IMR-90 (cell line): ENCODE data around the gene CDHR2. TPM values are rescaled to one million over a fixed set of nuclear protein-coding genes. Genes with fewer than 3 reads are reported as not detected.

Source experiments
- ATAC-seq: fragments of 200-7000 bp; cut with Tn5 transposase; 2 replicates; pipeline ENCODE4 v1.9.1; 2020; ENCODE audit warnings: low read depth, mild to moderate bottlenecking, moderate library complexity
- BruUV-seq: library from RNA; stranded (reverse); fragments of 400-500 nt; replicated peaks from 2 replicates; lab custom pipeline; 2021; lab: Mats Ljungman, UMichigan
- CTCF ChIA-PET: fragments of 300-600 bp; formaldehyde crosslinking; extraction: SDS; loops from one replicate; lab custom pipeline; 2021; ENCODE audit warnings: antibody characterized with exemption; lab: Yijun Ruan, JAX
- POLR2A ChIA-PET: fragments of 300-600 bp; sonication (Branson Sonifier 250); formaldehyde crosslinking; loops from one replicate; lab custom pipeline; 2022; ENCODE audit warnings: antibody characterized with exemption; ENCODE audit not compliant: unreplicated experiment; lab: Charles Lee
- DNase-seq: peaks from one replicate; pipeline ENCODE4 v3.0.0; 2013
- H2AFZ ChIP-seq: replicated peaks from 2 replicates; pipeline ENCODE3; 2013; ENCODE audit warnings: low read length, mild to moderate bottlenecking; ENCODE audit not compliant: poor library complexity
- H2AK5ac ChIP-seq: 2 replicates; pipeline ENCODE4 v1.6.1; 2013; ENCODE audit warnings: low read depth, low read length, inconsistent platforms
- H2AK9ac ChIP-seq: replicated peaks from 2 replicates; pipeline ENCODE3; 2013; ENCODE audit warnings: mild to moderate bottlenecking, low read depth, low read length, moderate library complexity; ENCODE audit not compliant: poor library complexity
- H2BK120ac ChIP-seq: 2 replicates; pipeline ENCODE4 v1.6.1; 2013; ENCODE audit warnings: low read depth, low read length, inconsistent platforms
- H2BK15ac ChIP-seq: 3 replicates; pipeline ENCODE4 v1.6.1; 2013; ENCODE audit warnings: low read depth, low read length, inconsistent platforms
- H2BK20ac ChIP-seq: 2 replicates; pipeline ENCODE4 v1.6.1; 2013; ENCODE audit warnings: low read depth, mild to moderate bottlenecking, inconsistent platforms, low read length, moderate library complexity
- H2BK5ac ChIP-seq: 2 replicates; pipeline ENCODE4 v1.6.1; 2013; ENCODE audit warnings: mild to moderate bottlenecking, low read depth, low read length, inconsistent platforms; ENCODE audit not compliant: poor library complexity, severe bottlenecking
- H3K14ac ChIP-seq: replicated peaks from 2 replicates; pipeline ENCODE4 v1.6.1; 2013; ENCODE audit warnings: low read depth, low read length, inconsistent platforms
- H3K18ac ChIP-seq: 2 replicates; pipeline ENCODE4 v1.6.1; 2013; ENCODE audit warnings: low read depth, low read length, control low read depth
- H3K23ac ChIP-seq: 2 replicates; pipeline ENCODE4 v1.6.1; 2013; ENCODE audit warnings: low read depth, low read length, inconsistent platforms
- H3K27ac ChIP-seq: 2 replicates; pipeline ENCODE4 v1.5.1; 2013; ENCODE audit warnings: mild to moderate bottlenecking, control low read depth, low read length; ENCODE audit not compliant: insufficient read depth
- H3K27me3 ChIP-seq: 2 replicates; pipeline ENCODE4 v1.6.1; 2013; ENCODE audit warnings: low read length; ENCODE audit not compliant: control insufficient read depth, insufficient read depth
- H3K36me3 ChIP-seq: 2 replicates; pipeline ENCODE4 v1.6.1; 2013; ENCODE audit warnings: low read length, mixed read lengths; ENCODE audit not compliant: control insufficient read depth, insufficient read depth
- H3K4ac ChIP-seq: 2 replicates; pipeline ENCODE4 v1.6.1; 2013; ENCODE audit warnings: low read depth, low read length, inconsistent platforms
- H3K4me1 ChIP-seq: 2 replicates; pipeline ENCODE4 v1.6.1; 2013; ENCODE audit warnings: low read length, mixed read lengths; ENCODE audit not compliant: control insufficient read depth, insufficient read depth
- H3K4me2 ChIP-seq: 2 replicates; pipeline ENCODE4 v1.6.1; 2013; ENCODE audit warnings: low read depth, mild to moderate bottlenecking, control low read depth, low read length, moderate library complexity
- H3K4me3 ChIP-seq: 2 replicates; pipeline ENCODE4 v1.5.1; 2013; ENCODE audit warnings: low read depth, mild to moderate bottlenecking, control low read depth, low read length, moderate library complexity; ENCODE audit not compliant: insufficient read depth
- H3K56ac ChIP-seq: 2 replicates; pipeline ENCODE4 v1.6.1; 2013; ENCODE audit warnings: low read length, inconsistent platforms; ENCODE audit not compliant: insufficient read depth; ENCODE audit errors: extremely low read depth
- H3K79me1 ChIP-seq, 2 experiments: 2 replicates each; pipeline ENCODE4 v1.6.1; 2013; ENCODE audit warnings: low read length in 2 of 2, inconsistent platforms in 1 of 2, low read depth in 1 of 2
- H3K9ac ChIP-seq: 2 replicates; pipeline ENCODE4 v1.6.1; 2013; ENCODE audit warnings: low read depth, low read length, control low read depth
- H3K9me1 ChIP-seq: 2 replicates; pipeline ENCODE4 v1.6.1; 2013; ENCODE audit warnings: low read length, inconsistent platforms; ENCODE audit not compliant: insufficient read depth
- H3K9me3 ChIP-seq: 2 replicates; pipeline ENCODE4 v1.6.1; 2013; ENCODE audit warnings: low read length; ENCODE audit not compliant: control insufficient read depth, insufficient read depth
- H4K20me1 ChIP-seq: 2 replicates; pipeline ENCODE4 v1.6.1; 2013; ENCODE audit warnings: low read length, inconsistent platforms; ENCODE audit not compliant: insufficient read depth
- H4K5ac ChIP-seq: 2 replicates; pipeline ENCODE4 v1.6.1; 2013; ENCODE audit warnings: mild to moderate bottlenecking, low read depth, low read length, control low read depth
- H4K8ac ChIP-seq, 2 experiments: 2 replicates each; pipeline ENCODE4 v1.6.1; 2013; ENCODE audit warnings: low read depth in 2 of 2, low read length in 2 of 2, control low read depth in 1 of 2, inconsistent platforms in 1 of 2
- H4K91ac ChIP-seq: 2 replicates; pipeline ENCODE4 v1.6.1; 2013; ENCODE audit warnings: low read depth, low read length, inconsistent platforms; ENCODE audit not compliant: insufficient read depth
- BHLHE40 ChIP-seq: fragments of 150-350 bp; IDR thresholded peaks from 2 replicates; pipeline ENCODE4 v1.6.1; 2016; ENCODE audit warnings: mild to moderate bottlenecking, low read depth, low read length
- CEBPB ChIP-seq: IDR thresholded peaks from 2 replicates; pipeline ENCODE4 v1.6.1; 2012; ENCODE audit warnings: low read depth, low read length, improper control_type of control experiment
- CHD1 ChIP-seq: IDR thresholded peaks from 2 replicates; pipeline ENCODE4 v1.6.1; 2012; ENCODE audit warnings: low read depth, low read length, improper control_type of control experiment
- CTCF ChIP-seq: conservative IDR thresholded peaks from 2 replicates; pipeline ENCODE4 v1.5.1; 2012; ENCODE audit warnings: mild to moderate bottlenecking, low read depth, low read length, improper control_type of control experiment
- ELK1 ChIP-seq: fragments of 150-350 bp; IDR thresholded peaks from 2 replicates; pipeline ENCODE4 v1.6.1; 2016; ENCODE audit warnings: low read depth, mild to moderate bottlenecking, low read length, moderate library complexity, borderline replicate concordance
- FOS ChIP-seq: fragments of 150-350 bp; IDR thresholded peaks from 2 replicates; pipeline ENCODE4 v1.6.1; 2016; ENCODE audit warnings: low read depth, low read length
- MAFK ChIP-seq: IDR thresholded peaks from 2 replicates; pipeline ENCODE4 v1.6.1; 2012; ENCODE audit warnings: low read depth, low read length, improper control_type of control experiment
- MAZ ChIP-seq: IDR thresholded peaks from 2 replicates; pipeline ENCODE4 v1.6.1; 2012; ENCODE audit warnings: low read depth, mild to moderate bottlenecking, low read length, improper control_type of control experiment, moderate library complexity, borderline replicate concordance
- MXI1 ChIP-seq: IDR thresholded peaks from 2 replicates; pipeline ENCODE4 v1.6.1; 2012; ENCODE audit warnings: low read depth, mild to moderate bottlenecking, low read length, moderate library complexity, borderline replicate concordance
- NFE2L2 ChIP-seq: fragments of 150-350 bp; IDR thresholded peaks from 2 replicates; pipeline ENCODE4 v1.6.1; 2016; ENCODE audit warnings: low read depth, mild to moderate bottlenecking, low read length
- POLR2A ChIP-seq: IDR thresholded peaks from 2 replicates; pipeline ENCODE4 v1.6.1; 2012; ENCODE audit warnings: mild to moderate bottlenecking, low read depth, low read length
- RAD21 ChIP-seq: IDR thresholded peaks from 2 replicates; pipeline ENCODE4 v1.6.1; 2012; ENCODE audit warnings: low read length, improper control_type of control experiment
- RCOR1 ChIP-seq: IDR thresholded peaks from 2 replicates; pipeline ENCODE4 v1.6.1; 2012; ENCODE audit warnings: mild to moderate bottlenecking, low read length, improper control_type of control experiment; ENCODE audit not compliant: insufficient replicate concordance
- RFX5 ChIP-seq: IDR thresholded peaks from 2 replicates; pipeline ENCODE4 v1.8.0; 2012; ENCODE audit warnings: low read depth, mild to moderate bottlenecking, low read length, moderate library complexity
- SMC3 ChIP-seq: fragments of 150-350 bp; IDR thresholded peaks from 2 replicates; pipeline ENCODE4 v1.6.1; 2016; ENCODE audit warnings: low read depth, mild to moderate bottlenecking, antibody characterized with exemption, low read length, moderate library complexity
- USF2 ChIP-seq: fragments of 150-350 bp; IDR thresholded peaks from 2 replicates; pipeline ENCODE4 v1.6.1; 2017; ENCODE audit warnings: mild to moderate bottlenecking, antibody characterized with exemption, low read length, low read depth
- WGBS, 2 experiments: methylation state at CpG; one replicate each; pipeline versions ENCODE4 v1.1.5 to v1.1.7; 2013; ENCODE audit warnings: missing lambda C conversion rate in 2 of 2; ENCODE audit not compliant: insufficient read length in 1 of 2; ENCODE audit errors: extremely low coverage in 2 of 2; 5-methylcytosine and 5-hydroxymethylcytosine counted together
- dilution Hi-C: fragments of 300-500 bp; cut with HindIII; formaldehyde crosslinking; loops from one replicate; pipeline ENCODE4 v1.14.3; 2018; ENCODE audit warnings: low sequenced_read_pairs; ENCODE audit not compliant: unreplicated experiment
- in situ Hi-C: fragments of 300-500 bp; cut with MboI; formaldehyde crosslinking; loops from 3 replicates; pipeline ENCODE4 v1.14.3; 2019; ENCODE audit warnings: low sequenced_read_pairs, inconsistent platforms, mixed read lengths
- intact Hi-C: fragments of 100-400 bp; cut with micrococcal nuclease; formaldehyde crosslinking; loops from 2 replicates; pipeline ENCODE4 v1.10.0; 2022
- polyA plus RNA-seq, 3 experiments: library from polyadenylated mRNA; depleted of rRNA; stranded (reverse); fragments of >200 nt; gene quantifications; 2 replicates each; pipeline ENCODE4 v1.2.3, GENCODE V29; 2012; ENCODE audit warnings: low replicate concordance in 1 of 3
- total RNA-seq: library from RNA; depleted of rRNA; stranded (reverse); fragments of >200 nt; gene quantifications from 2 replicates; pipeline ENCODE4 v1.2.3, GENCODE V29; 2012

CDHR2 gene
- total and polyA plus RNA-seq, 2 of the 4 experiments (the other 2 are of a cell fraction) = not detected

GRCh38 chr5:176562189-176562588 lies 13.0 kb downstream of the CDHR2 start:
- Histone ChIP-seq H3K18ac (no peak overlapping the region), H3K4ac (no peak overlapping the region), H4K8ac (no peak overlapping the region), H2BK20ac (no peak overlapping the region), H3K23ac (no peak overlapping the region), H3K36me3 (no peaks in the 10 kb centered on the region), H2BK120ac (no peak overlapping the region), H3K56ac (no peak overlapping the region), H2BK5ac (no peak overlapping the region), H4K5ac (no peak overlapping the region), H2AK5ac (no peak overlapping the region), H3K4me1 (no peaks in the 10 kb centered on the region), H4K91ac (no peak overlapping the region), H3K9me1 (no peaks in the 10 kb centered on the region), H2AFZ (no peak overlapping the region), H3K79me1 (no peaks in the 10 kb centered on the region), H4K20me1 (no peaks in the 10 kb centered on the region), H3K4me2 (no peak overlapping the region), H2BK15ac (no peak overlapping the region), H3K27me3 (peaks cover 28% of the 10 kb centered on the region), H3K9ac (no peak overlapping the region), H3K27ac (no peak overlapping the region), H3K14ac (no peak overlapping the region), H2AK9ac (no peak overlapping the region), H3K4me3 (no peak overlapping the region), H3K9me3 (peaks cover 7% of the 10 kb centered on the region)
- ATAC-seq (no peak), DNase-seq (no peak)
- intact Hi-C loops = no loop called here
- WGBS, 2 experiments = 100% methylated on average over 1 of the region's 10 CpGs
- dilution Hi-C loops = no loop called here
- no peak for TF ChIP-seq RAD21
- no peak for TF ChIP-seq NFE2L2
- TF ChIP-seq ELK1 = no peak
- no peak for TF ChIP-seq RFX5
- no peak for TF ChIP-seq MAFK
- no peak for TF ChIP-seq USF2
- no peak for TF ChIP-seq CEBPB
- no peak for TF ChIP-seq CHD1
- TF ChIP-seq MAZ = no peak
- no peak for TF ChIP-seq CTCF
- TF ChIP-seq MXI1 = no peak
- TF ChIP-seq POLR2A = no peak
- no peak for TF ChIP-seq FOS
- TF ChIP-seq SMC3 = no peak
- no peak for TF ChIP-seq BHLHE40
- no peak for TF ChIP-seq RCOR1
- in situ Hi-C loops = loop anchor here (25.0 kb wide), 1 partner anchor 825 kb away; no protein-coding TSS in a partner anchor
- CTCF ChIA-PET = no interaction called here
- no TSS peak for BruUV-seq
- POLR2A ChIA-PET = no interaction called here
